H1 (cell line): ENCODE measurements around the gene DGCR8. TPM values are rescaled to one million over a fixed set of nuclear protein-coding genes. Genes with fewer than 3 reads are reported as not detected.

Experiments
- CTCF ChIA-PET: fragments of 300-600 bp; sonication (Branson Sonifier 250); formaldehyde crosslinking; loops from one replicate; lab custom pipeline; 2021; ENCODE audit not compliant: partially characterized antibody; lab: Charles Lee
- POLR2A ChIA-PET: fragments of 300-600 bp; sonication (Branson Sonifier 250); formaldehyde crosslinking; loops from one replicate; lab custom pipeline; 2021; ENCODE audit warnings: inconsistent platforms; ENCODE audit not compliant: partially characterized antibody; lab: Charles Lee
- DNase-seq, 2 experiments: peaks; one replicate each; pipeline versions ENCODE4 v3.0.0 to v3.0.0-alpha.2; 2010 to 2022; ENCODE audit warnings: low spot score in 2 of 2, low read depth in 1 of 2, mixed read lengths in 1 of 2
- FAIRE-seq: peaks from 2 replicates; lab custom pipeline; 2011; peaks lifted over from hg19 to GRCh38; lab: Jason Lieb, UNC
- H2AFZ ChIP-seq: 2 replicates; pipeline ENCODE4 v1.8.1; 2012; ENCODE audit warnings: low read length, inconsistent platforms
- H2AK5ac ChIP-seq: 2 replicates; pipeline ENCODE4 v1.6.1; 2013; ENCODE audit warnings: low read depth, low read length
- H2BK120ac ChIP-seq: replicated peaks from 2 replicates; pipeline ENCODE3; 2013; ENCODE audit warnings: low read depth, low read length, inconsistent platforms
- H2BK12ac ChIP-seq: 2 replicates; pipeline ENCODE4 v1.6.1; 2013; ENCODE audit warnings: low read depth, low read length
- H2BK15ac ChIP-seq: 2 replicates; pipeline ENCODE4 v1.6.1; 2013; ENCODE audit warnings: low read length
- H2BK20ac ChIP-seq: 2 replicates; pipeline ENCODE4 v1.6.1; 2013; ENCODE audit warnings: low read length
- H2BK5ac ChIP-seq: 2 replicates; pipeline ENCODE4 v1.6.1; 2013; ENCODE audit warnings: low read depth, low read length
- H3K14ac ChIP-seq: 2 replicates; pipeline ENCODE4 v1.6.1; 2013; ENCODE audit warnings: inconsistent platforms; ENCODE audit not compliant: insufficient read length
- H3K18ac ChIP-seq: 2 replicates; pipeline ENCODE4 v1.6.1; 2013; ENCODE audit warnings: low read length; ENCODE audit errors: extremely low read depth
- H3K23ac ChIP-seq: 2 replicates; pipeline ENCODE4 v1.6.1; 2013; ENCODE audit warnings: inconsistent platforms; ENCODE audit not compliant: insufficient read length
- H3K23me2 ChIP-seq: 2 replicates; pipeline ENCODE4 v1.6.1; 2013; ENCODE audit warnings: low read depth, low read length
- H3K27ac ChIP-seq: 2 replicates; pipeline ENCODE4 v1.6.1; 2011; ENCODE audit warnings: low read depth, low read length, inconsistent platforms
- H3K27me3 ChIP-seq, 4 experiments: replicated peaks in 1 of 4; 1 replicate in 1 of 4; 2 replicates in 3 of 4; pipeline versions ENCODE4 v1.6.1 to v1.8.1; 2011 to 2013; ENCODE audit warnings: low read length in 3 of 4, mild to moderate bottlenecking in 3 of 4, inconsistent platforms in 2 of 4, mixed read lengths in 2 of 4, moderate library complexity in 1 of 4; ENCODE audit not compliant: control insufficient read depth in 3 of 4, insufficient read depth in 3 of 4; ENCODE audit errors: extremely low read depth in 1 of 4
- H3K36me3 ChIP-seq, 4 experiments: 2 replicates each; pipeline versions ENCODE4 v1.6.1 to v1.8.1; 2011 to 2013; ENCODE audit warnings: mild to moderate bottlenecking in 4 of 4, low read length in 3 of 4, moderate library complexity in 2 of 4, control low read depth in 1 of 4, inconsistent platforms in 1 of 4; ENCODE audit not compliant: insufficient read depth in 4 of 4, control insufficient read depth in 2 of 4
- H3K4ac ChIP-seq: replicated peaks from 2 replicates; pipeline ENCODE3; 2013; ENCODE audit warnings: low read length, low read depth, mixed read lengths, inconsistent platforms; ENCODE audit not compliant: insufficient read length
- H3K4me1 ChIP-seq, 4 experiments: replicated peaks in 1 of 4; 1 replicate in 1 of 4; 2 replicates in 3 of 4; pipeline versions ENCODE4 v1.6.1 to v1.8.1; 2011 to 2013; ENCODE audit warnings: low read length in 3 of 4, inconsistent platforms in 2 of 4, mixed read lengths in 1 of 4; ENCODE audit not compliant: insufficient read depth in 4 of 4, control insufficient read depth in 3 of 4
- H3K4me2 ChIP-seq, 2 experiments: 2 replicates each; pipeline versions ENCODE4 v1.6.1 to v1.8.1; 2011 to 2013; ENCODE audit warnings: low read depth in 2 of 2, low read length in 2 of 2, control low read depth in 1 of 2, inconsistent platforms in 1 of 2, mild to moderate bottlenecking in 1 of 2; ENCODE audit not compliant: insufficient read depth in 1 of 2
- H3K4me3 ChIP-seq, 4 experiments: fragments of 200-600, 300-600 bp in 1 of 4; sonication (generic), shearing (Covaris generic), sonication (Bioruptor Twin) in 1 of 4; 2 replicates each; pipeline versions ENCODE4 v1.5.1 to v1.8.1; 2011 to 2016; ENCODE audit warnings: low read length in 4 of 4, low read depth in 3 of 4, control low read depth in 2 of 4, inconsistent platforms in 2 of 4, mild to moderate bottlenecking in 2 of 4, mixed read lengths in 1 of 4, moderate library complexity in 1 of 4; ENCODE audit not compliant: insufficient read depth in 2 of 4; ENCODE audit errors: extremely low read depth in 1 of 4
- H3K56ac ChIP-seq: replicated peaks from 2 replicates; pipeline ENCODE3; 2013; ENCODE audit warnings: low read depth, mild to moderate bottlenecking, mixed read lengths, low read length, inconsistent platforms; ENCODE audit not compliant: insufficient read length
- H3K79me1 ChIP-seq: 2 replicates; pipeline ENCODE4 v1.6.1; 2013; ENCODE audit warnings: low read depth, low read length, control low read depth
- H3K79me2 ChIP-seq, 2 experiments: 2 replicates each; pipeline versions ENCODE4 v1.6.1 to v1.8.1; 2012 to 2013; ENCODE audit warnings: low read length in 2 of 2, mild to moderate bottlenecking in 2 of 2, inconsistent platforms in 1 of 2; ENCODE audit not compliant: insufficient read depth in 2 of 2, control insufficient read depth in 1 of 2
- H3K9ac ChIP-seq, 4 experiments: replicated peaks in 1 of 4; 1 replicate in 1 of 4; 2 replicates in 3 of 4; pipeline versions ENCODE4 v1.6.1 to v1.8.1; 2011 to 2013; ENCODE audit warnings: low read depth in 3 of 4, low read length in 3 of 4, control low read depth in 2 of 4, mild to moderate bottlenecking in 2 of 4, moderate library complexity in 2 of 4, inconsistent platforms in 1 of 4; ENCODE audit errors: extremely low read depth in 1 of 4
- H3K9me3 ChIP-seq, 2 experiments: 2 replicates each; pipeline versions ENCODE4 v1.6.1 to v1.8.1; 2012 to 2013; ENCODE audit warnings: mild to moderate bottlenecking in 2 of 2, moderate library complexity in 2 of 2, control low read depth in 1 of 2, inconsistent platforms in 1 of 2, low read depth in 1 of 2, low read length in 1 of 2, mixed read lengths in 1 of 2; ENCODE audit not compliant: insufficient read depth in 2 of 2
- H4K20me1 ChIP-seq, 2 experiments: replicated peaks in 1 of 2; 2 replicates each; pipeline versions ENCODE3 to v1.8.1; 2011 to 2013; ENCODE audit warnings: inconsistent platforms in 2 of 2, low read length in 2 of 2, mild to moderate bottlenecking in 1 of 2; ENCODE audit not compliant: insufficient read depth in 2 of 2, control insufficient read depth in 1 of 2
- H4K5ac ChIP-seq: 2 replicates; pipeline ENCODE4 v1.6.1; 2013; ENCODE audit warnings: low read length, low read depth, mixed read lengths, inconsistent platforms; ENCODE audit not compliant: insufficient read length
- H4K8ac ChIP-seq: 2 replicates; pipeline ENCODE4 v1.8.0; 2013; ENCODE audit warnings: mild to moderate bottlenecking, moderate library complexity, low read length, inconsistent platforms; ENCODE audit not compliant: insufficient read depth; ENCODE audit errors: extremely low read depth
- H4K91ac ChIP-seq: replicated peaks from 2 replicates; pipeline ENCODE3; 2013; ENCODE audit warnings: low read length, mixed read lengths, inconsistent platforms; ENCODE audit not compliant: insufficient read length
- E2F6 ChIP-seq: IDR thresholded peaks from 2 replicates; pipeline ENCODE4 v1.6.1; 2012; ENCODE audit warnings: inconsistent platforms
- WGBS, 2 experiments: shearing (Covaris generic) in 1 of 2; methylation state at CpG; one replicate each; pipeline versions ENCODE4 v1.1.6 to v1.1.7; 2013 to 2015; ENCODE audit warnings: low lambda C conversion rate in 2 of 2, mixed read lengths in 2 of 2, inconsistent platforms in 1 of 2, low coverage in 1 of 2, missing lambda C conversion rate in 1 of 2; ENCODE audit not compliant: insufficient replicate concordance in 2 of 2, insufficient coverage in 1 of 2, insufficient read length in 1 of 2; ENCODE audit errors: extremely low coverage in 1 of 2, missing lambda C conversion rate in 1 of 2; 5-methylcytosine and 5-hydroxymethylcytosine counted together
- polyA plus RNA-seq, 7 experiments: library from polyadenylated mRNA; depleted of rRNA in 3 of 7; stranded (reverse) in 5 of 7; unstranded in 2 of 7; fragments of >200 nt in 5 of 7; fragments of 200-250 nt in 2 of 7; gene quantifications; 1 replicate in 5 of 7; 2 replicates in 1 of 7; 4 replicates in 1 of 7; pipeline versions ENCODE4 v1.2.1 to v1.2.3, GENCODE V29; 2011 to 2013; ENCODE audit warnings: missing spikeins in 2 of 7, mixed read lengths in 2 of 7
- total RNA-seq: library from RNA; stranded (reverse); fragmentation: NEBNext Ultra II Directional; extraction: Animal tissue kit (Norgen Biotek cat#: 25700); gene quantifications from 2 replicates; pipeline ENCODE4 v1.2.1, GENCODE V29; 2021

Gene DGCR8
- total and polyA plus RNA-seq, 2 of the 8 experiments (the other 6 are each of a cell fraction or from before 2014, with no cell fraction given) = 23.7 to 43.7 TPM

- Histone ChIP-seq H3K27ac (no peak overlapping the region), H4K91ac (no peak overlapping the region), H4K20me1 (peaks cover 15 to 32% of the 10 kb centered on the region in 2 experiments), H2BK12ac (peak overlapping the region; percentile 43; the same call in 1 of the 2 replicates), H3K23me2 (peaks cover 7% of the 10 kb centered on the region; the same call in 1 of the 2 replicates), H2BK15ac (peak overlapping the region; percentile 84), H2AFZ (no peak overlapping the region), H3K56ac (no peak overlapping the region), H3K23ac (no peak overlapping the region), H3K4me2 (peak overlapping the region; percentile 58 to 67; a peak in 3 of 4 replicates), H3K79me1 (peaks cover 3% of the 10 kb centered on the region), H3K36me3 (peaks cover 15 to 28% (median 18%) of the 10 kb centered on the region in 4 experiments; a peak in 7 of 8 replicates), H3K9ac (no peak overlapping the region), H2AK5ac (peak overlapping the region; percentile 33; the same call in 1 of the 2 replicates), H4K8ac (no peak overlapping the region; the same call in 1 of the 2 replicates), H3K4me3 (peak overlapping the region in 1 of 4 experiments; percentile 76; a peak in 2 of 8 replicates), H3K9me3 (no peaks in the 10 kb centered on the region), H3K4me1 (peaks cover 0 to 12% (median 7%) of the 10 kb centered on the region in 4 experiments; a peak in 4 of 7 replicates), H3K4ac (no peak overlapping the region), H2BK5ac (peak overlapping the region; percentile 40; the same call in 1 of the 2 replicates), H3K79me2 (peaks cover 0 to 8% of the 10 kb centered on the region in 2 experiments; a peak in 1 of 4 replicates), H4K5ac (no peak overlapping the region), H3K14ac (no peak overlapping the region), H3K18ac (no peak overlapping the region), H2BK20ac (no peak overlapping the region), H2BK120ac (no peak overlapping the region), H3K27me3 (no peaks in the 10 kb centered on the region; a peak in 2 of 7 replicates)
- CTCF ChIA-PET = interaction anchor here (1.0 to 2.6 kb wide), 9 partner anchors 9 to 165 kb away, joined by 3 to 18 read pairs (median 6); partner anchors contain the start of genes RANBP1 and TRMT2A
- POLR2A ChIA-PET = interaction anchor here (0.6 to 8.3 kb wide), 11 partner anchors 8 to 154 kb away, joined by 3 to 223 read pairs (median 8); partner anchors contain the start of genes RANBP1 and TRMT2A
- FAIRE-seq = no peak
- 86% methylated on average over 3 of the region's 3 CpGs; no CpG with 5 or more reads in 1 of the 2 experiments for WGBS, 2 experiments
- DNase-seq = no peak
- TF ChIP-seq E2F6 = no peak
Measured at GRCh38 chr22:20130319-20130718, 50.3 kb downstream of the DGCR8 start.
